ENCODE results near the gene FNDC11. TPM values are rescaled to one million over a fixed set of nuclear protein-coding genes. Genes with fewer than 3 reads are reported as not detected.

The FNDC11 gene
- total and polyA plus RNA-seq, 8 donors: 0.23 to 0.84 (median 0.67) TPM

- TF ChIP-seq, protein P1, sequence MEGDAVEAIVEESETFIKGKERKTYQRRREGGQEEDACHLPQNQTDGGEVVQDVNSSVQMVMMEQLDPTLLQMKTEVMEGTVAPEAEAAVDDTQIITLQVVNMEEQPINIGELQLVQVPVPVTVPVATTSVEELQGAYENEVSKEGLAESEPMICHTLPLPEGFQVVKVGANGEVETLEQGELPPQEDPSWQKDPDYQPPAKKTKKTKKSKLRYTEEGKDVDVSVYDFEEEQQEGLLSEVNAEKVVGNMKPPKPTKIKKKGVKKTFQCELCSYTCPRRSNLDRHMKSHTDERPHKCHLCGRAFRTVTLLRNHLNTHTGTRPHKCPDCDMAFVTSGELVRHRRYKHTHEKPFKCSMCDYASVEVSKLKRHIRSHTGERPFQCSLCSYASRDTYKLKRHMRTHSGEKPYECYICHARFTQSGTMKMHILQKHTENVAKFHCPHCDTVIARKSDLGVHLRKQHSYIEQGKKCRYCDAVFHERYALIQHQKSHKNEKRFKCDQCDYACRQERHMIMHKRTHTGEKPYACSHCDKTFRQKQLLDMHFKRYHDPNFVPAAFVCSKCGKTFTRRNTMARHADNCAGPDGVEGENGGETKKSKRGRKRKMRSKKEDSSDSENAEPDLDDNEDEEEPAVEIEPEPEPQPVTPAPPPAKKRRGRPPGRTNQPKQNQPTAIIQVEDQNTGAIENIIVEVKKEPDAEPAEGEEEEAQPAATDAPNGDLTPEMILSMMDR (IDR thresholded peaks at IDR 0.05): no peak
- ATAC-seq (no peak), DNase-seq (no peak)
Measured at GRCh38 chr20:63539441-63540370, 14.3 kb upstream of the FNDC11 start.

GRCh38 chr20:63540417-63541186 is 13.4 kb upstream of the FNDC11 start:
- Histone ChIP-seq H3K27me3 (peaks cover 0 to 28% of the 10 kb centered on the region in 2 donors), H3K27ac (no peak overlapping the region), H3K4me1 (peaks cover 13 to 31% of the 10 kb centered on the region in 2 donors), H3K4me3 (no peak overlapping the region), H3K9me3 (no peaks in the 10 kb centered on the region), H3K36me3 (no peaks in the 10 kb centered on the region)
- ATAC-seq (no peak), DNase-seq (no peak)
- TF ChIP-seq, protein P1 (IDR thresholded peaks at IDR 0.05): no peak
- intact Hi-C loops (cut with DNase I): no loop called here

More at GRCh38 chr20:63539441-63540370, 14.3 kb upstream of the FNDC11 start:
- H3K36me3 ChIP-seq: no peaks in the 10 kb centered on the region
- peaks cover 13 to 31% of the 10 kb centered on the region in 2 donors for H3K4me1 ChIP-seq
- H3K9me3 ChIP-seq: no peaks in the 10 kb centered on the region
- intact Hi-C loops (cut with DNase I): no loop called here
- no peak overlapping the region for H3K27ac ChIP-seq
- H3K4me3 ChIP-seq: no peak overlapping the region
- H3K27me3 ChIP-seq: peaks cover 0 to 28% of the 10 kb centered on the region in 2 donors

GRCh38 chr20:63541371-63541770 is 12.6 kb upstream of the FNDC11 start:
- intact Hi-C loops (cut with DNase I): no loop called here
- no peaks in the 10 kb centered on the region for H3K36me3 ChIP-seq
- DNase-seq (no peak), ATAC-seq (no peak)
- H3K9me3 ChIP-seq: no peaks in the 10 kb centered on the region
- TF ChIP-seq, protein P1 (IDR thresholded peaks at IDR 0.05): no peak
- peaks cover 0 to 33% of the 10 kb centered on the region in 2 donors for H3K27me3 ChIP-seq
- no peak overlapping the region for H3K4me3 ChIP-seq
- H3K27ac ChIP-seq: no peak overlapping the region
- H3K4me1 ChIP-seq: peaks cover 11 to 28% of the 10 kb centered on the region in 2 donors

GRCh38 chr20:63542031-63542559 is 11.9 kb upstream of the FNDC11 start:
- intact Hi-C loops (cut with DNase I): no loop called here
- TF ChIP-seq, protein P1 (IDR thresholded peaks at IDR 0.05): no peak
- DNase-seq (no peak), ATAC-seq (no peak)
- Histone ChIP-seq H3K9me3 (no peaks in the 10 kb centered on the region), H3K36me3 (no peaks in the 10 kb centered on the region), H3K4me1 (peaks cover 4 to 20% of the 10 kb centered on the region in 2 donors), H3K27ac (no peak overlapping the region), H3K27me3 (peaks cover 0 to 33% of the 10 kb centered on the region in 2 donors), H3K4me3 (no peak overlapping the region)
